Keratinocyte (primary cell): ENCODE data around the gene SMARCA1. TPM values are rescaled to one million over a fixed set of nuclear protein-coding genes. Genes with fewer than 3 reads are reported as not detected.

Source experiments
- DNase-seq: peaks from one replicate; pipeline ENCODE4 v3.0.0-alpha.2; 2011; ENCODE audit warnings: low read depth, missing footprints, low spot score
- FAIRE-seq: peaks from 2 replicates; lab custom pipeline; 2011; peaks lifted over from hg19 to GRCh38; lab: Jason Lieb, UNC
- H2AFZ ChIP-seq: 2 replicates; pipeline ENCODE4 v1.6.0; 2012; ENCODE audit warnings: low read length, control low read depth, inconsistent platforms; ENCODE audit not compliant: control insufficient read depth
- H3K27ac ChIP-seq: 2 replicates; pipeline ENCODE4 v1.5.1; 2011; ENCODE audit warnings: low read length; ENCODE audit not compliant: control insufficient read depth, insufficient read depth
- H3K27me3 ChIP-seq: 3 replicates; pipeline ENCODE4 v1.6.0; 2011; ENCODE audit warnings: low read length; ENCODE audit not compliant: control insufficient read depth, insufficient read depth; ENCODE audit errors: extremely low read depth
- H3K36me3 ChIP-seq, 2 experiments: 2 replicates in 1 of 2; 3 replicates in 1 of 2; pipeline ENCODE4 v1.5.1; 2011; ENCODE audit warnings: low read length in 2 of 2, mild to moderate bottlenecking in 1 of 2; ENCODE audit not compliant: control insufficient read depth in 2 of 2, insufficient read depth in 2 of 2; ENCODE audit errors: extremely low read depth in 1 of 2
- H3K4me1 ChIP-seq: 3 replicates; pipeline ENCODE4 v1.5.1; 2011; ENCODE audit warnings: low read length; ENCODE audit not compliant: control insufficient read depth, insufficient read depth; ENCODE audit errors: extremely low read depth
- H3K4me2 ChIP-seq: 3 replicates; pipeline ENCODE4 v1.6.0; 2011; ENCODE audit warnings: low read depth, low read length; ENCODE audit not compliant: control insufficient read depth, insufficient read depth; ENCODE audit errors: extremely low read depth
- H3K4me3 ChIP-seq, 3 experiments: fragments of 200-600 bp in 1 of 3; sonication (generic) in 1 of 3; 2 replicates in 2 of 3; 3 replicates in 1 of 3; pipeline ENCODE4 v1.5.1; 2011 to 2016; ENCODE audit warnings: low read length in 3 of 3, mild to moderate bottlenecking in 3 of 3, control low read depth in 2 of 3, inconsistent platforms in 1 of 3, low read depth in 1 of 3, mixed read lengths in 1 of 3, mixed run types in 1 of 3, moderate library complexity in 1 of 3; ENCODE audit not compliant: control insufficient read depth in 2 of 3, insufficient read depth in 2 of 3; ENCODE audit errors: extremely low read depth in 1 of 3
- H3K79me2 ChIP-seq: 2 replicates; pipeline ENCODE4 v1.6.0; 2012; ENCODE audit warnings: low read length; ENCODE audit not compliant: control insufficient read depth, insufficient read depth
- H3K9ac ChIP-seq: 3 replicates; pipeline ENCODE4 v1.6.0; 2011; ENCODE audit warnings: low read length; ENCODE audit not compliant: control insufficient read depth, insufficient read depth; ENCODE audit errors: extremely low read depth
- H3K9me1 ChIP-seq: 3 replicates; pipeline ENCODE4 v1.6.0; 2011; ENCODE audit warnings: low read length; ENCODE audit not compliant: control insufficient read depth, insufficient read depth; ENCODE audit errors: extremely low read depth
- H3K9me3 ChIP-seq: 2 replicates; pipeline ENCODE4 v1.5.1; 2012; ENCODE audit warnings: low read depth, low read length; ENCODE audit not compliant: control insufficient read depth
- H4K20me1 ChIP-seq: 3 replicates; pipeline ENCODE4 v1.6.0; 2011; ENCODE audit warnings: low read length; ENCODE audit not compliant: control insufficient read depth, insufficient read depth; ENCODE audit errors: extremely low read depth
- EZH2 ChIP-seq: IDR thresholded peaks from one replicate; pipeline ENCODE4 v1.6.1; 2012; ENCODE audit warnings: inconsistent platforms, mild to moderate bottlenecking, low read length, moderate library complexity
- dilution Hi-C: fragments of 300-500 bp; cut with MboI; formaldehyde crosslinking; loops from one replicate; pipeline ENCODE4 v1.7.0; 2020; ENCODE audit warnings: low sequenced_read_pairs; ENCODE audit not compliant: extremely low pct_ligation_motif_present
- polyA plus RNA-seq, 5 experiments: library from polyadenylated mRNA; depleted of rRNA in 3 of 5; stranded (reverse) in 3 of 5; stranded (forward) in 1 of 5; unstranded in 1 of 5; fragments of >200 nt; gene quantifications; 1 replicate in 1 of 5; 2 replicates in 3 of 5; 3 replicates in 1 of 5; pipeline versions ENCODE4 v1.2.1 to v1.2.3, GENCODE V29; 2011 to 2012; ENCODE audit warnings: missing spikeins in 2 of 5, low read depth in 1 of 5, low replicate concordance in 1 of 5
- TF ChIP-seq, protein P1 (sequence below), 3 experiments: IDR thresholded peaks in 1 of 3; conservative IDR thresholded peaks in 1 of 3; optimal IDR thresholded peaks in 1 of 3; 2 replicates in 2 of 3; 3 replicates in 1 of 3; pipeline versions ENCODE3 to v1.5.1; 2011; ENCODE audit warnings: low read length in 3 of 3, mild to moderate bottlenecking in 3 of 3, moderate library complexity in 2 of 3, control low read depth in 1 of 3, inconsistent platforms in 1 of 3; ENCODE audit not compliant: insufficient read depth in 2 of 3; ENCODE audit errors: extremely low read depth in 1 of 3

SMARCA1 gene
- polyA plus RNA-seq, 1 donor (not counting 4 experiments of a cell fraction or from before 2014, with no cell fraction given): 21.6 TPM

DNA sequence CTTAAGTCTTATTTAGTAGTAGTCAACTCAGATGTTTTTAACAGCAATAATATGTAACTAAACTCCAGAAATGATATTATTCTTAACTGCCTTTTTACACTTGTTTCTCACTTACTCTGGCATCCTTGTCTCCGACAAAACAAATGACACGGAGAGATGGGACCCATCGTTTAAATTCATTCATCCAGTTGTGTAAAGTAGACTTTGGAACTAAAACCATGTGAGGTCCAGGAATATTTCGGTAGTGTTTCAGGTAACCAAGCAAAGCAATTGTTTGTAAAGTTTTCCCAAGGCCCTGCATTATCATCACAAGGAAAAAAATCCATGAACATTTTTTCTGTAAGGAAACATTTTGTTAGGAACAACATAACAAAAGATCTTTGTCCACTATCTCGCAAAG is 11.6 kb downstream of the SMARCA1 start:
- Histone ChIP-seq H3K4me2 (no peak overlapping the region), H3K27ac (no peak overlapping the region), H4K20me1 (no peaks in the 10 kb centered on the region), H3K36me3 (peaks cover 0 to 1% of the 10 kb centered on the region in 2 experiments), H3K4me3 (no peak overlapping the region), H3K9me3 (no peaks in the 10 kb centered on the region), H3K79me2 (no peaks in the 10 kb centered on the region), H3K9ac (no peak overlapping the region), H2AFZ (no peak overlapping the region), H3K27me3 (no peaks in the 10 kb centered on the region), H3K4me1 (peaks cover 2% of the 10 kb centered on the region), H3K9me1 (no peaks in the 10 kb centered on the region)
- no peak for DNase-seq
- FAIRE-seq: no peak
- no peak for TF ChIP-seq EZH2
- TF ChIP-seq, protein P1, sequence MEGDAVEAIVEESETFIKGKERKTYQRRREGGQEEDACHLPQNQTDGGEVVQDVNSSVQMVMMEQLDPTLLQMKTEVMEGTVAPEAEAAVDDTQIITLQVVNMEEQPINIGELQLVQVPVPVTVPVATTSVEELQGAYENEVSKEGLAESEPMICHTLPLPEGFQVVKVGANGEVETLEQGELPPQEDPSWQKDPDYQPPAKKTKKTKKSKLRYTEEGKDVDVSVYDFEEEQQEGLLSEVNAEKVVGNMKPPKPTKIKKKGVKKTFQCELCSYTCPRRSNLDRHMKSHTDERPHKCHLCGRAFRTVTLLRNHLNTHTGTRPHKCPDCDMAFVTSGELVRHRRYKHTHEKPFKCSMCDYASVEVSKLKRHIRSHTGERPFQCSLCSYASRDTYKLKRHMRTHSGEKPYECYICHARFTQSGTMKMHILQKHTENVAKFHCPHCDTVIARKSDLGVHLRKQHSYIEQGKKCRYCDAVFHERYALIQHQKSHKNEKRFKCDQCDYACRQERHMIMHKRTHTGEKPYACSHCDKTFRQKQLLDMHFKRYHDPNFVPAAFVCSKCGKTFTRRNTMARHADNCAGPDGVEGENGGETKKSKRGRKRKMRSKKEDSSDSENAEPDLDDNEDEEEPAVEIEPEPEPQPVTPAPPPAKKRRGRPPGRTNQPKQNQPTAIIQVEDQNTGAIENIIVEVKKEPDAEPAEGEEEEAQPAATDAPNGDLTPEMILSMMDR (optimal IDR thresholded peaks at IDR 0.05 in 1 of 3, IDR thresholded peaks at IDR 0.05 in 1 of 3, conservative IDR thresholded peaks at IDR 0.05 in 1 of 3; ENCODE audit: extremely low read depth in 1 of 3, insufficient read depth in 2 of 3, low read length in 3 of 3): no peak
- dilution Hi-C loops: no loop called here

DNA sequence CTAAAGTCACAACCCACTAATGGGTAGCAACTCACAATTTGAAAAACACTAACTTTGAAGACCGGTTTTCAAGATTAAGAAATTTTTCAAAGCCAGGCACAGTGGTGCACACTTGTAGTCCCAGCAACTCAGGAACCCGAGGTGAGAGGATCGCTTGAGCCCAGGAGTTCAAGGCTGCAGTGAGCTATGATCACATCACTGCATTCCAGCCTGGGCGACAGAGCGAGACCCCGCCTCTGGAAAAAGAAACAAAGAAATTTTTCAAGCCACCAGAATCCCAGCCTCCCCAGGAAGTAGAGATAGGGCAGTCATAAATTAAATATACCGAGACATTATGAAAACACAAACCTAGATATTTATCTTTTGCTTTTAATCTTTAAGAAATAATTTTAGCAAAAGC is 13.0 kb downstream of the SMARCA1 start:
- TF ChIP-seq, protein P1 (optimal IDR thresholded peaks at IDR 0.05 in 1 of 3, IDR thresholded peaks at IDR 0.05 in 1 of 3, conservative IDR thresholded peaks at IDR 0.05 in 1 of 3; ENCODE audit: extremely low read depth in 1 of 3, insufficient read depth in 2 of 3, low read length in 3 of 3): no peak
- TF ChIP-seq EZH2: no peak
- Histone ChIP-seq H3K4me1 (peaks cover 2% of the 10 kb centered on the region), H3K79me2 (no peaks in the 10 kb centered on the region), H2AFZ (no peak overlapping the region), H4K20me1 (no peaks in the 10 kb centered on the region), H3K36me3 (peaks cover 0 to 1% of the 10 kb centered on the region in 2 experiments), H3K4me2 (no peak overlapping the region), H3K9me3 (no peaks in the 10 kb centered on the region), H3K9ac (no peak overlapping the region), H3K9me1 (no peaks in the 10 kb centered on the region), H3K4me3 (no peak overlapping the region), H3K27me3 (no peaks in the 10 kb centered on the region), H3K27ac (no peak overlapping the region)
- DNase-seq (no peak), FAIRE-seq (no peak)
- dilution Hi-C loops: no loop called here
